HCT116 (cell line): ENCODE data around the gene SLC25A33. TPM values are rescaled to one million over a fixed set of nuclear protein-coding genes. Genes with fewer than 3 reads are reported as not detected.

Source experiments
- ATAC-seq: fragments of 200-7000 bp; cut with Tn5 transposase; 2 replicates; pipeline ENCODE4 v1.9.1; 2020; ENCODE audit warnings: mild to moderate bottlenecking, moderate library complexity
- BruUV-seq: library from RNA; stranded (reverse); fragments of 400-500 nt; replicated peaks from 2 replicates; lab custom pipeline; 2021; lab: Mats Ljungman, UMichigan
- CTCF ChIA-PET: fragments of 300-600 bp; sonication (Branson Sonifier 250); formaldehyde crosslinking; loops from one replicate; lab custom pipeline; 2021; ENCODE audit warnings: antibody characterized with exemption; lab: Charles Lee
- POLR2A ChIA-PET: fragments of 300-600, 350-600 bp; sonication (Branson Sonifier 250); formaldehyde crosslinking; loops from one replicate; lab custom pipeline; 2021; ENCODE audit warnings: antibody characterized with exemption; lab: Charles Lee
- RAD21 ChIA-PET, 2 experiments: fragments of 300-600 bp; sonication (Branson Sonifier 250); formaldehyde crosslinking; loops; one replicate each; lab custom pipeline; 2023; ENCODE audit warnings: low total read pairs in 2 of 2; ENCODE audit not compliant: uncharacterized antibody in 2 of 2, unreplicated experiment in 2 of 2, low non-redundant PET in 1 of 2; lab: Charles Lee
- DNase-seq: peaks from one replicate; pipeline ENCODE4 v3.0.0-alpha.2; 2010; ENCODE audit warnings: low read depth, low spot score
- H2AFZ ChIP-seq: fragments of 200-600 bp; shearing (Covaris generic), sonication (generic); 2 replicates; pipeline ENCODE4 v1.6.1; 2017; ENCODE audit warnings: low read depth, mixed run types, mixed read lengths, antibody characterized with exemption, low read length; ENCODE audit not compliant: poor library complexity, severe bottlenecking
- H3K27ac ChIP-seq: 2 replicates; pipeline ENCODE4 v1.5.1; 2012; ENCODE audit warnings: low read depth, low read length
- H3K27me3 ChIP-seq: fragments of 200-600 bp; sonication (generic); 2 replicates; pipeline ENCODE4 v1.6.1; 2016; ENCODE audit warnings: mixed run types, low read length, mixed read lengths; ENCODE audit not compliant: insufficient read depth
- H3K36me3 ChIP-seq, 2 experiments: fragments of 200-500 bp in 1 of 2; fragments of 200-600 bp in 1 of 2; sonication (Bioruptor generic) in 1 of 2; sonication (generic) in 1 of 2; 2 replicates each; pipeline versions ENCODE4 v1.5.1 to v1.6.1; 2014 to 2016; ENCODE audit warnings: low read length in 2 of 2, inconsistent platforms in 1 of 2, mixed read lengths in 1 of 2, mixed run types in 1 of 2; ENCODE audit not compliant: insufficient read depth in 2 of 2, control insufficient read depth in 1 of 2
- H3K4me1 ChIP-seq, 2 experiments: fragments of 200-600 bp in 1 of 2; sonication (generic) in 1 of 2; 2 replicates each; pipeline versions ENCODE4 v1.5.1 to v1.6.1; 2012 to 2017; ENCODE audit warnings: low read length in 2 of 2, inconsistent platforms in 1 of 2, mild to moderate bottlenecking in 1 of 2, mixed read lengths in 1 of 2, mixed run types in 1 of 2, moderate library complexity in 1 of 2; ENCODE audit not compliant: insufficient read depth in 2 of 2, control insufficient read depth in 1 of 2
- H3K4me2 ChIP-seq: fragments of 200-600 bp; sonication (generic); 2 replicates; pipeline ENCODE4 v1.6.1; 2017; ENCODE audit warnings: mixed run types, low read length, mixed read lengths
- H3K4me3 ChIP-seq, 2 experiments: fragments of 200-600 bp in 1 of 2; sonication (generic) in 1 of 2; replicated peaks in 1 of 2; 2 replicates each; pipeline ENCODE4 v1.5.1; 2011 to 2016; ENCODE audit warnings: low read length in 2 of 2, control low read depth in 1 of 2, low read depth in 1 of 2, mild to moderate bottlenecking in 1 of 2, mixed read lengths in 1 of 2, mixed run types in 1 of 2
- H3K79me2 ChIP-seq: fragments of 200-600 bp; sonication (generic); 2 replicates; pipeline ENCODE4 v1.6.1; 2017; ENCODE audit warnings: mild to moderate bottlenecking, mixed run types, low read length, moderate library complexity, mixed read lengths; ENCODE audit not compliant: insufficient read depth
- H3K9ac ChIP-seq: fragments of 200-600 bp; sonication (generic); 2 replicates; pipeline ENCODE4 v1.6.1; 2016; ENCODE audit warnings: low read length, mixed read lengths
- H3K9me2 ChIP-seq: fragments of 200-600 bp; sonication (generic), shearing (Covaris generic); 2 replicates; pipeline ENCODE4 v1.6.1; 2017; ENCODE audit warnings: mixed run types, mild to moderate bottlenecking, moderate library complexity; ENCODE audit not compliant: insufficient read depth
- H3K9me3 ChIP-seq, 2 experiments: fragments of 200-500 bp in 1 of 2; fragments of 200-600 bp in 1 of 2; sonication (Bioruptor generic) in 1 of 2; sonication (generic) in 1 of 2; 2 replicates each; pipeline ENCODE4 v1.6.1; 2014 to 2017; ENCODE audit warnings: low read length in 2 of 2, mixed read lengths in 2 of 2, inconsistent platforms in 1 of 2, low read depth in 1 of 2, mild to moderate bottlenecking in 1 of 2, mixed run types in 1 of 2, moderate library complexity in 1 of 2; ENCODE audit not compliant: control insufficient read depth in 1 of 2, insufficient read depth in 1 of 2
- H4K20me1 ChIP-seq: fragments of 200-600 bp; sonication (generic), shearing (Covaris generic); 2 replicates; pipeline ENCODE4 v1.6.1; 2017; ENCODE audit warnings: mixed run types, mild to moderate bottlenecking, moderate library complexity; ENCODE audit not compliant: insufficient read depth
- CEBPB ChIP-seq: IDR thresholded peaks from 2 replicates; pipeline ENCODE4 v1.6.1; 2012; ENCODE audit warnings: low read depth
- EGR1 ChIP-seq: IDR thresholded peaks from 2 replicates; pipeline ENCODE4 v1.6.1; 2012; ENCODE audit warnings: low read depth
- ELF1 ChIP-seq: IDR thresholded peaks from 2 replicates; pipeline ENCODE4 v1.6.1; 2012; ENCODE audit warnings: low read depth, borderline replicate concordance
- EZH2phosphoT487 ChIP-seq: fragments of 200-600 bp; IDR thresholded peaks from 2 replicates; pipeline ENCODE4 v1.6.1; 2018; ENCODE audit warnings: antibody characterized with exemption, borderline replicate concordance
- FOSL1 ChIP-seq: IDR thresholded peaks from 2 replicates; pipeline ENCODE4 v1.6.1; 2012; ENCODE audit warnings: low read depth
- POLR2A ChIP-seq: IDR thresholded peaks from 2 replicates; pipeline ENCODE4 v1.7.0; 2011; ENCODE audit warnings: borderline replicate concordance; ENCODE audit not compliant: insufficient read depth, insufficient read length; ENCODE audit errors: extremely low read depth
- POLR2AphosphoS5 ChIP-seq: IDR thresholded peaks from 2 replicates; pipeline ENCODE4 v1.6.1; 2011; ENCODE audit warnings: mild to moderate bottlenecking, low read depth, low read length, moderate library complexity
- REST ChIP-seq: IDR thresholded peaks from 2 replicates; pipeline ENCODE4 v1.6.1; 2012; ENCODE audit warnings: low read depth
- SP1 ChIP-seq: IDR thresholded peaks from 2 replicates; pipeline ENCODE4 v1.6.1; 2012; ENCODE audit warnings: low read depth
- YY1 ChIP-seq: IDR thresholded peaks from 2 replicates; pipeline ENCODE4 v1.6.1; 2011; ENCODE audit warnings: low read length, low read depth, moderate library complexity, mild to moderate bottlenecking; ENCODE audit not compliant: insufficient replicate concordance; ENCODE audit errors: extremely low read depth
- ZFX ChIP-seq: fragments of 450-650 bp; IDR thresholded peaks from 2 replicates; pipeline ENCODE4 v1.6.1; 2017
- ZNF274 ChIP-seq: fragments of 200-500 bp; sonication (Bioruptor generic); IDR thresholded peaks from 2 replicates; pipeline ENCODE4 v1.6.1; 2014; ENCODE audit warnings: mild to moderate bottlenecking, low read depth, low read length, inconsistent platforms
- intact Hi-C: fragments of 100-400 bp; cut with micrococcal nuclease; formaldehyde crosslinking; loops from 2 replicates; pipeline ENCODE4 v1.10.0; 2022
- total RNA-seq: library from RNA; stranded (reverse); gene quantifications from one replicate; pipeline ENCODE4 v1.2.1, GENCODE V29; 2021; ENCODE audit not compliant: unreplicated experiment

Gene SLC25A33
- total RNA-seq, 1 experiment from 2014 or later, result 9.8 TPM

DNA sequence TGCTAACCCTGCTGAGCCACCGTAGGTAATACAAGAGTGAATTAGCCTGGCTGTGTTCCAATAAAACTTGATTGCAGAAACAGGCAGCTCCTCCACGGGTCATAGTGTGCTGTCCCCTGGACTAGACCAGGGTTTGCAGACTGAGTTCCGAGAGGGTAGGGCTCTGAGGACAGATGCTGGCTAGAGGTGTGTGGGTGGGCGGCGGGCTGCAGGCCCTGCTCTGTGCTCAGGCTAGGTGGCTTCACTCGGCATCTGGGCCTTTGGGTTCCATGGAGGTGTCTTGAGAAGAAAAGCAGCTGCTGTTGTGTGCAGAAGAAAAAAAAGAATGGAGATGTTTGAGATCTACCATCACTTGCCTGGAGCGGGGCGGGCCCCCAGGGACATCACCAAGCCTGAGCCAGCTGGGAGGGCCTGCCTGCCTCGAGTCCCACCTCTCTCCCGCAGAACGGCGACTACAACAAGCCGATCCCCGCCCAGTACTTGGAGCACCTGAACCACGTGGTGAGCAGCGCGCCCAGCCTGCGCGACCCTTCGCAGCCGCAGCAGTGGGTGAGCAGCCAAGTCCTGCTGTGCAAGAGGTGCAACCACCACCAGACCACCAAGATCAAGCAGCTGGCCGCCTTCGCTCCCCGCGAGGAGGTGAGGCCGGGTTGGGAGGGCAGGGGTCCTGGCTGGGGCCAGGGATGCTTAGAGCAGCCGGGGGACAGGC is 57.3 kb downstream of the SLC25A33 start (continued):
- no peak for TF ChIP-seq POLR2A
- no peak for TF ChIP-seq ELF1
- TF ChIP-seq EGR1, result no peak
- no peak for TF ChIP-seq POLR2AphosphoS5

DNA sequence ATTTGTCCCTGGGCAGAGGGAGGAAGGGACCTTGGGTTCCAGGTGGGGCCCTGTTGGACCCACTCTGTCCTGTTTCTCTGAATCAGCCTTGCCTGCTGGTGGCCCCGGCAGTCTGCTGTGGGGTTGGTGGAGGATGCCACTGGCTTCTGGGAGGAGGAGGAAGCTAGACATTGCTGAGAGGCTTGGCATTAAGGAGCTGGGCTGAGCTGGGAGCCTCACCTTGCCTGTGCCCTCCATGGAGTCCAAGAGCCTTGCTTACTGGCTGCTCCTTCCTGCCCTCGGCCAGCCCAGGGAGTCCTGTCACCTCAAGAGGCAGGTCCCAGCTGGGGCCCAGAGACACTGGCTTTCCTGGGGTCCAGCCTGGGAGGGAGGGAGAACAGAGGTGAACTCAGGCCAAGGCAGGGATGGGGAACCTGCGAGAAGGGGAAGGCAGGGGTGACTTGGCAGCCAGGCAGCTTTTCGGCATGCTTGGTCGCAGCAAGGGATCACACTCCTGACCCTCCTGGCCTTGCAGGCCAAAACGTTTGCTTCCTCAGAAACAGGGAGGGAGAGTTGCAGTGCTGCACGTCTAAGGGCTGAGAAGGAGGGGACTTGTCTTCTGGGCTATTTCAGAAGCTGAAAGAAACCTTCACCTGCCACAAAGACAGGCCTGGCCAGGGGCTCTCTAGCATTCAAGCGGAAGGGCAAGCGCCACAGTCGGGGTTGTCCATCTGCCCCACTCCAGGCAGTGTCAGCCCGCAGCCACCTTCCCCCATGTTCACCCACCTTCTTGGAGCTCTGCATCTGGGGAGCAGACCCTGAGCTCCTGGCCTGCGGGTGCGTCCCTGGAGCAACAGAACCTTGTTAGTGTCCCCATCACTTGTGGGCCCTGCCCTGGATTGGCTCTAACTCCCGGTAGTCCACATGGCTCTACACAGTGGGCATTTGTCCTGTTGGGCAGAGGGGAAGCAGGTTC is 58.4 kb downstream of the SLC25A33 start:
- peaks cover 12% of the 10 kb centered on the region; the same call in 1 of the 2 replicates for H4K20me1 ChIP-seq
- H3K9me3 ChIP-seq, result no peaks in the 10 kb centered on the region
- no peak for DNase-seq
- CTCF ChIA-PET, result no interaction called here
- intact Hi-C loops, result no loop called here
- TF ChIP-seq FOSL1 (no peak), ZNF274 (no peak), SP1 (no peak), CEBPB (no peak), EZH2phosphoT487 (no peak), REST (no peak), YY1 (no peak), ZFX (no peak)
- TF ChIP-seq, all 23 proteins: peak for 0
- Histone ChIP-seq H2AFZ (no peak overlapping the region), H3K9ac (no peak overlapping the region), H3K9me2 (no peaks in the 10 kb centered on the region), H3K27me3 (no peaks in the 10 kb centered on the region), H3K27ac (no peak overlapping the region), H3K4me2 (no peak overlapping the region), H3K4me1 (peaks cover 5 to 11% of the 10 kb centered on the region in 2 experiments; a peak in 3 of 4 replicates), H3K36me3 (peaks cover 4 to 36% of the 10 kb centered on the region in 2 experiments; a peak in 3 of 4 replicates), H3K79me2 (peaks cover 43% of the 10 kb centered on the region), H3K4me3 (no peak overlapping the region)
- RAD21 ChIA-PET, result no interaction called here
- ATAC-seq, result no peak
- POLR2A ChIA-PET, result no interaction called here
- no TSS peak for BruUV-seq
